NB4 (cell line): ENCODE measurements around the gene AP1G2.

Experiments used
- DNase-seq: peaks from one replicate; pipeline ENCODE4 v3.0.0; 2010; ENCODE audit warnings: low read depth
- H3K4me3 ChIP-seq: one replicate; pipeline ENCODE4 v1.5.1; 2011; ENCODE audit warnings: mild to moderate bottlenecking, low read depth, low read length, moderate library complexity
- CTCF ChIP-seq: IDR thresholded peaks from one replicate; pipeline ENCODE4 v1.5.1; 2012; ENCODE audit warnings: low read depth, low read length
- MAX ChIP-seq: IDR thresholded peaks from 2 replicates; pipeline ENCODE4 v1.6.1; 2011; ENCODE audit warnings: low read depth, low read length
- MYC ChIP-seq: IDR thresholded peaks from 2 replicates; pipeline ENCODE4 v1.6.1; 2011; ENCODE audit warnings: low read depth, low read length
- POLR2A ChIP-seq: IDR thresholded peaks from 2 replicates; pipeline ENCODE4 v1.6.1; 2011; ENCODE audit warnings: mild to moderate bottlenecking; ENCODE audit not compliant: insufficient read length; ENCODE audit errors: extremely low read depth

AP1G2 gene

GRCh38 chr14:23569443-23570151 lies 2.0 kb upstream of the AP1G2 start:
- DNase-seq, result no peak
- TF ChIP-seq MAX (no peak), CTCF (no peak), POLR2A (no peak)
- no peak overlapping the region for H3K4me3 ChIP-seq

GRCh38 chr14:23568600-23569331 lies 1.2 kb upstream of the AP1G2 start:
- TF ChIP-seq CTCF, result peak; percentile 68
- peak; percentile 66 for TF ChIP-seq MAX
- TF ChIP-seq MYC, result peak; percentile 60
- TF ChIP-seq POLR2A, result no peak
- DNase-seq, result peak; percentile 62
- no peak overlapping the region for H3K4me3 ChIP-seq

- no peak for DNase-seq
- TF ChIP-seq POLR2A (no peak), CTCF (no peak), MYC (no peak), MAX (no peak)
- peak overlapping the region; percentile 78 for H3K4me3 ChIP-seq
Measured at GRCh38 chr14:23568021-23568599, 519 bp upstream of the AP1G2 start.

GRCh38 chr14:23566778-23567185 lies 809 bp downstream of the AP1G2 start:
- no peak for DNase-seq
- peak overlapping the region; percentile 78 for H3K4me3 ChIP-seq
- 0 out of 2 replicates have a peak, but pooled peaks have one; percentile 10 for TF ChIP-seq MAX
- no peak for TF ChIP-seq CTCF

GRCh38 chr14:23566112-23566777 lies 1.3 kb downstream of the AP1G2 start:
- TF ChIP-seq MAX (no peak), MYC (no peak), POLR2A (no peak), CTCF (no peak)

More at GRCh38 chr14:23566112-23566777, 1.3 kb downstream of the AP1G2 start:
- peak overlapping the region; percentile 78 for H3K4me3 ChIP-seq
- no peak for DNase-seq
